Measurements from ENCODE around the gene PRAMEF2.
"Not testable (repeated sequence)": the region's sequence is repeated elsewhere in the genome, so short reads cannot be mapped to it uniquely, and the experiment has no call there.

PRAMEF2 gene

GRCh38 chr1:12856786-12857185, at the start of gene PRAMEF2:
Gene PRAMEF2, plus strand, starts transcription at chr1:12857086. Its CDS starts 1,924 bp downstream, at chr1:12859010.
- not testable (repeated sequence) for DNase-seq

- no peak for DNase-seq
Observed at GRCh38 chr1:12809933-12810332, 47.0 kb upstream of the PRAMEF2 start.

- DNase-seq: no peak
Observed at GRCh38 chr1:12810691-12811408, 46.0 kb upstream of the PRAMEF2 start.

- no peak for DNase-seq
Observed at GRCh38 chr1:12811409-12811784, 45.5 kb upstream of the PRAMEF2 start.

- DNase-seq: not testable (repeated sequence)
Observed at GRCh38 chr1:12819061-12819460, 37.8 kb upstream of the PRAMEF2 start.

- DNase-seq: not testable (repeated sequence)
Observed at GRCh38 chr1:12831310-12831709, 25.6 kb upstream of the PRAMEF2 start, which contains the start of gene PRAMEF11. Gene PRAMEF11, minus strand, starts transcription at chr1:12831410. Its CDS starts 2,621 bp downstream, at chr1:12828789.

GRCh38 chr1:12833251-12833650, 23.6 kb upstream of the PRAMEF2 start:
- DNase-seq: not testable (repeated sequence)

GRCh38 chr1:12848620-12849019, 8.3 kb upstream of the PRAMEF2 start, which contains the start of gene HNRNPCL1:
Gene HNRNPCL1, minus strand, starts transcription at chr1:12848720. Its CDS starts 431 bp downstream, at chr1:12848289.
- DNase-seq: not testable (repeated sequence)

GRCh38 chr1:12851779-12852178, 5.1 kb upstream of the PRAMEF2 start:
- no peak for DNase-seq

- DNase-seq: not testable (repeated sequence)
Observed at GRCh38 chr1:12863131-12863880, 6.4 kb downstream of the PRAMEF2 start.

- DNase-seq: not testable (repeated sequence)
Observed at GRCh38 chr1:12878453-12878852, 21.6 kb downstream of the PRAMEF2 start.

GRCh38 chr1:12886101-12886500, 29.2 kb downstream of the PRAMEF2 start, which contains the start of gene PRAMEF4:
Gene PRAMEF4, minus strand, starts transcription at chr1:12886201. Its CDS starts 2,807 bp downstream, at chr1:12883394.
- DNase-seq: not testable (repeated sequence)

GRCh38 chr1:12898170-12898569, 41.3 kb downstream of the PRAMEF2 start, which contains the start of gene PRAMEF10:
Gene PRAMEF10, minus strand, starts transcription at chr1:12898270. Its CDS starts 2,423 bp downstream, at chr1:12895847.
- not testable (repeated sequence) for DNase-seq

GRCh38 chr1:12899186-12899585, 42.3 kb downstream of the PRAMEF2 start:
- not testable (repeated sequence) for DNase-seq

- DNase-seq: not testable (repeated sequence)
Observed at GRCh38 chr1:12903793-12904572, 47.1 kb downstream of the PRAMEF2 start.

Measured in NCI-H526 (cell line).